Neutrophil (primary cell): ENCODE measurements around the gene ACOXL.
"Not testable (repeated sequence)": the region's sequence is repeated elsewhere in the genome, so short reads cannot be mapped to it uniquely, and the experiment has no call there.

Experiments used
- H3K27ac ChIP-seq: fragments of 200-600 bp; sonication (generic); 2 replicates; pipeline ENCODE4 v1.5.1; 2016; ENCODE audit warnings: mild to moderate bottlenecking, moderate library complexity
- H3K27me3 ChIP-seq: fragments of 200-600 bp; sonication (generic); 2 replicates; pipeline ENCODE4 v1.6.0; 2016; ENCODE audit warnings: mild to moderate bottlenecking
- H3K36me3 ChIP-seq: fragments of 200-600 bp; sonication (generic); 2 replicates; pipeline ENCODE4 v1.5.1; 2017
- H3K4me1 ChIP-seq, 2 experiments: fragments of 200-600 bp in 1 of 2; sonication (generic) in 1 of 2; 1 replicate in 1 of 2; 2 replicates in 1 of 2; pipeline versions ENCODE4 v1.5.1 to v1.6.1; 2013 to 2016; ENCODE audit warnings: low read depth in 1 of 2, low read length in 1 of 2, mild to moderate bottlenecking in 1 of 2, moderate library complexity in 1 of 2; ENCODE audit not compliant: control insufficient read depth in 1 of 2, insufficient read depth in 1 of 2
- H3K4me3 ChIP-seq, 2 experiments: fragments of 200-600 bp in 1 of 2; sonication (generic) in 1 of 2; 1 replicate in 1 of 2; 2 replicates in 1 of 2; pipeline ENCODE4 v1.5.1; 2013 to 2016; ENCODE audit warnings: low read depth in 1 of 2, low read length in 1 of 2, mild to moderate bottlenecking in 1 of 2, moderate library complexity in 1 of 2
- H3K9me3 ChIP-seq: fragments of 200-600 bp; sonication (generic); 2 replicates; pipeline ENCODE4 v1.5.1; 2016
- TF ChIP-seq, protein P1 (sequence below): fragments of 200-600 bp; sonication (generic); IDR thresholded peaks from 2 replicates; pipeline ENCODE4 v1.5.1; 2016; ENCODE audit warnings: antibody characterized with exemption

ACOXL gene

DNA sequence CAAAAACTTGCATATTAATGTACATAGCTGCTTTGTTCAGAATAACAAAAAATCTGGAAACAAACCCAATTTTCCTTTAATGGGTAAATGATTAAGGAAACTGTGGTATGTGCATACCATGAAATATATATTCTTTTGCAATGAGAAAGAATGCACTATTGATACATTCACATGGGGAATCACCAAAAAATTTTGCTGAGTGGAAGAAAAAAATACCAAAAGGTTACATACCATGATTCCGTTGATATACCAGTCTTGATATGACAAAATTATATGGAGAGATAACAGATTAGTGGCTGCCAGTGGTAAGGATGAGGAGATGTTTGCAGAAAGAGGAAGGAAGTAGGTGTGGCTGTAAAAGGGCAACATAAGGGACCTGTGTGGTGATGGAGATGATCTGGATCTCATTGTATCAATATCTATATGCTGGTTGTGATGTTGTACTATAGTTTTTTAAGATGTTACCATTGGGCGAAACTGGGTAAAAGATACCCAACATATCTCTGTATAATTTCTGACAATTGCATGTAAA, 333.8 kb downstream of the ACOXL start:
- TF ChIP-seq, protein P1, sequence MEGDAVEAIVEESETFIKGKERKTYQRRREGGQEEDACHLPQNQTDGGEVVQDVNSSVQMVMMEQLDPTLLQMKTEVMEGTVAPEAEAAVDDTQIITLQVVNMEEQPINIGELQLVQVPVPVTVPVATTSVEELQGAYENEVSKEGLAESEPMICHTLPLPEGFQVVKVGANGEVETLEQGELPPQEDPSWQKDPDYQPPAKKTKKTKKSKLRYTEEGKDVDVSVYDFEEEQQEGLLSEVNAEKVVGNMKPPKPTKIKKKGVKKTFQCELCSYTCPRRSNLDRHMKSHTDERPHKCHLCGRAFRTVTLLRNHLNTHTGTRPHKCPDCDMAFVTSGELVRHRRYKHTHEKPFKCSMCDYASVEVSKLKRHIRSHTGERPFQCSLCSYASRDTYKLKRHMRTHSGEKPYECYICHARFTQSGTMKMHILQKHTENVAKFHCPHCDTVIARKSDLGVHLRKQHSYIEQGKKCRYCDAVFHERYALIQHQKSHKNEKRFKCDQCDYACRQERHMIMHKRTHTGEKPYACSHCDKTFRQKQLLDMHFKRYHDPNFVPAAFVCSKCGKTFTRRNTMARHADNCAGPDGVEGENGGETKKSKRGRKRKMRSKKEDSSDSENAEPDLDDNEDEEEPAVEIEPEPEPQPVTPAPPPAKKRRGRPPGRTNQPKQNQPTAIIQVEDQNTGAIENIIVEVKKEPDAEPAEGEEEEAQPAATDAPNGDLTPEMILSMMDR = no peak
- H3K36me3 ChIP-seq = no peaks in the 10 kb centered on the region

DNA sequence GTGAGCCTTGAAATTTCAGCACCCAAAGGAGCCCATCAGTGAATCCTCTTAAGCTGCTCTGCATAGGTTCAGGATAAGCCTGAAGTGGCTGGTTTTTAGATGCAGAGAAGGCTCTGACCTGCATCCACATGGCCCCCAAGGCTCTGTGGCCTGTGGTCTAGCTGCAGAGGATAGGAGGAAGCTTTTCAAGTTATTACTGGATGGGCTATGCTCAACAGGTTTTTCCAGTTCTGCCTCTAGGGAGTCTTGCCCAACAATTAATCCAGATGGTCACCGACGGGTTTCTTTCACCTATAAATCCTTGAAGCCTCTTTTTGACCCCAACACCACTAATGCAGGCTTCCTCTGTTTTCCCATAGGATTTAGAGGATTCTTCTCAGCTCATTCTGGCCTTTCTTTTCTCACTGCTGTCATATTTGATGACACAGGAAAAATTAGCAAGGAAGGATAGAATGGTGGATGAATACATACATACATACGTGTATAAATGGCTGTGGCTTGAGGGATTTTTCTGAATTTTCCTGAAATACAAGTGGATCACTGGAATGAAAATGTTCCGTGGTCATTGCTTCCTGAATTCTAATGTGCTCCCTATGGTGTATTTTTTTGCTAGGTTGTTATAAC, 336.2 kb downstream of the ACOXL start:
- TF ChIP-seq, protein P1 = no peak
- no peak overlapping the region for H3K4me3 ChIP-seq
- H3K4me1 ChIP-seq = no peaks in the 10 kb centered on the region
- H3K27ac ChIP-seq = no peak overlapping the region
- H3K27me3 ChIP-seq = no peaks in the 10 kb centered on the region
- no peaks in the 10 kb centered on the region for H3K36me3 ChIP-seq
- H3K9me3 ChIP-seq = no peaks in the 10 kb centered on the region

More for the DNA sequence above, 333.8 kb downstream of the ACOXL start:
- no peak overlapping the region for H3K27ac ChIP-seq
- H3K9me3 ChIP-seq = no peaks in the 10 kb centered on the region
- H3K27me3 ChIP-seq = no peaks in the 10 kb centered on the region
- H3K4me3 ChIP-seq = no peak overlapping the region
- H3K4me1 ChIP-seq = no peaks in the 10 kb centered on the region

DNA sequence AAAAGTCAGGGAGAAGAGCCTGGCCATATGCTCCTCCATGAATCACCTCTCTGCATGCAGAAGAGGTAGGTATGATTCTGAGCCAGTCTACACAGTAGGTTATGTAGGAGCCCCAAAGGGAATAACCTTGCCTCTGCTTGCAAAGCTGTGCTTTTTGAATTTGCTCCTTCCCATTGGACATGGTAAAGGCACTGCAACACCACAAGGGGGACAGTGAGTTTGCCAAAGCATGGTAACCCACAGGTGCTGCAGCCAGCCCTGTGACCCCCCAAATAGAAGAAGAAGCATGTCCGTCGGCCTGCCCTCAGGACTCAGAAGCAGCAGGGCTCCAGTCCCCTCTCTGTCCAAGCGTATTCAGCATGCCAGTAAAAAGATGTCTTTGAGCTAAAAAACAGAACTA, 337.3 kb downstream of the ACOXL start:
- no peak overlapping the region for H3K27ac ChIP-seq
- no peaks in the 10 kb centered on the region for H3K4me1 ChIP-seq
- TF ChIP-seq, protein P1 = no peak
- no peaks in the 10 kb centered on the region for H3K36me3 ChIP-seq
- H3K27me3 ChIP-seq = no peaks in the 10 kb centered on the region
- H3K4me3 ChIP-seq = no peak overlapping the region
- H3K9me3 ChIP-seq = no peaks in the 10 kb centered on the region

DNA sequence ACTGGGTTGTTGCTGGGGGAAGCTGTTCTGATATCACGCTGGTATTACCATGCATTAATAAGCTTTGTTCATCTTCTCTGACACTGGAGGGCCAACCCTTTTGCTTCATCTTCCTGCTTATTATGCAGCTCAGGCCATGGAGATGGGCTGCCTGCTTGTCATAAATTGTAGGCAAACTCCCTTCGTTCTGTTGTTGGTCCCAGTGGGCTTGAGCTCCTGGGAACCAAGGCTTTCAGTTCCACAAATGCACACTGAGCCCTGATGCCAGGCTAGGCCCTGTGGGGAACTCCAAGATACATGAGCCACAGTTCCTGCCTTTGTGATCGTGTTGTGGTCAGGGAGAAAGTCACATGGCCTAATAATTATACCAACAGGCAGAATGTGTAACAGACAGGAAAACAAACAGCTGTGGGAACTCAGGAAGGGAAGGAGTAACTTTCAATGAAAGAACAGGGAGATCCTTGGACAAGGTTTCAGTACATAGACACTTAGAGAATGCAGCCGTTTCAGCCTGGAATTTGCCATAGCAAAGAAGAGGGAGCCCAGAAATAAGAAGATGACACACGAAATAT, 339.3 kb downstream of the ACOXL start:
- Histone ChIP-seq H3K27ac (no peak overlapping the region), H3K9me3 (no peaks in the 10 kb centered on the region), H3K4me1 (no peaks in the 10 kb centered on the region), H3K27me3 (no peaks in the 10 kb centered on the region), H3K36me3 (no peaks in the 10 kb centered on the region), H3K4me3 (no peak overlapping the region)
- TF ChIP-seq, protein P1 = no peak

DNA sequence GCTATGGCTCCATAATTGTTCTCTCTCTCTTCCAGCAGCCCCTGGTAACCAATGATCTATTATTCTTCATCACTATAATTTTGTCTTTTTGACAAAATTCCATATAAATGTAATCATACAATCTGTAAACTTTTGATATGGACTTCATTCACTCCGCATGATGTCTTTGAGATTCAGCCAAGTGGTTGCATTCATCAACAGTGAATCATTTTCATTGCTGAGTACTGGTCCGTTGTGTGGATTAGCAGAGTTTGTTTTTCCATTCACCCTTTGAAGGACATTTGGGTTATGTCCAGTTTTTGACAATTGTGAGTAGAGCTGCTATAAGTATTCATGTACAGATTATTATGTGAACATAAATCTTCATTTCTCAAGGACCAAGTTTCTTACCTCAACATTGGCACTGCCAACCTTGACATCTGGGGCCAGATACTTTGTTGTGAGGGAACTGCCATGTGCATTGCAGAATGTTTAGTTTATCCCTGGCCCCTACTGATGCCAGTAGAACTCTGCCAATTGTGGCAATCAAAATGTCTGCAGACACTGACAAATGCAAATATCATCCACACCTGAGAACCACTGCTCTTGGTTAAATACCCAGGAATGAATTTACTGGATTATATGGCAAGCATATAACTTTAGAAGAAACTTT, 340.0 kb downstream of the ACOXL start:
- Histone ChIP-seq H3K4me1 (no peaks in the 10 kb centered on the region), H3K36me3 (no peaks in the 10 kb centered on the region), H3K27ac (no peak overlapping the region), H3K27me3 (no peaks in the 10 kb centered on the region), H3K9me3 (no peaks in the 10 kb centered on the region), H3K4me3 (no peak overlapping the region)
- TF ChIP-seq, protein P1 = no peak

DNA sequence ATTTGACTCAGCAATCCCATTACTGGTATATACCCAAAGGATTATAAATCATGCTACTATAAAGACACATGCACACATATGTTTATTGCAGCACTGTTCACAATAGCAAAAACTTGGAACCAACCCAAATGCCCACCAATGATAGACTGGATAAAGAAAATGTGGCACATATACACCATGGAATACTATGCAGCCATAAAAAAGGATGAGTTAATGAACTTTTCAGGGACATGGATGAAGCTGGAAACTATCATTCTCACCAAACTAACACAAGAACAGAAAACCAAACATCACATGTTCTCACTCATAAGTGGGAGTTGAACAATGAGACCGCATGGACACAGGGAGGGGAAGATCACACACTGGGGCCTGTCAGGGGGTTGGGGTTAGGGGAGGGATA, 350.3 kb downstream of the ACOXL start:
- H3K27ac ChIP-seq, H3K4me1 ChIP-seq, H3K9me3 ChIP-seq, H3K36me3 ChIP-seq, H3K4me3 ChIP-seq: not testable (repeated sequence)
- peaks cover 13% of the 10 kb centered on the region for H3K27me3 ChIP-seq
